Panc1 (cell line): ENCODE measurements around the gene JOSD2. TPM values are rescaled to one million over a fixed set of nuclear protein-coding genes. Genes with fewer than 3 reads are reported as not detected.

Experiments
- ATAC-seq: fragments of 200-7000 bp; cut with Tn5 transposase; 2 replicates; pipeline ENCODE4 v1.9.1; 2020; ENCODE audit warnings: mild to moderate bottlenecking, moderate library complexity
- BruUV-seq: library from RNA; stranded (reverse); fragments of 400-500 nt; replicated peaks from 2 replicates; lab custom pipeline; 2021; lab: Mats Ljungman, UMichigan
- CTCF ChIA-PET: fragments of 300-600 bp; sonication (Branson Sonifier 250); formaldehyde crosslinking; loops from one replicate; lab custom pipeline; 2022; ENCODE audit warnings: antibody characterized with exemption; lab: Charles Lee
- POLR2A ChIA-PET: fragments of 300-600 bp; sonication (Branson Sonifier 250); formaldehyde crosslinking; loops from one replicate; lab custom pipeline; 2022; ENCODE audit warnings: antibody characterized with exemption; lab: Charles Lee
- DNase-seq: peaks from one replicate; pipeline ENCODE4 v3.0.0-alpha.2; 2010; ENCODE audit warnings: low read depth, low spot score
- H3K27ac ChIP-seq: 2 replicates; pipeline ENCODE4 v1.5.1; 2011; ENCODE audit warnings: mild to moderate bottlenecking, low read length, inconsistent platforms
- H3K27me3 ChIP-seq: fragments of 200-500 bp; sonication (Bioruptor generic); 2 replicates; pipeline ENCODE4 v1.6.0; 2014; ENCODE audit warnings: low read length, inconsistent platforms; ENCODE audit not compliant: control insufficient read depth, insufficient read depth
- H3K36me3 ChIP-seq: fragments of 200-500 bp; sonication (Bioruptor generic); 2 replicates; pipeline ENCODE4 v1.5.1; 2014; ENCODE audit warnings: inconsistent platforms, mild to moderate bottlenecking, low read length, moderate library complexity; ENCODE audit not compliant: control insufficient read depth, insufficient read depth
- H3K4me1 ChIP-seq: 2 replicates; pipeline ENCODE4 v1.5.1; 2011; ENCODE audit warnings: inconsistent platforms, mild to moderate bottlenecking, low read length, moderate library complexity; ENCODE audit not compliant: control insufficient read depth, insufficient read depth
- H3K4me3 ChIP-seq, 2 experiments: 2 replicates each; pipeline ENCODE4 v1.5.1; 2011 to 2012; ENCODE audit warnings: low read depth in 2 of 2, low read length in 2 of 2, mild to moderate bottlenecking in 2 of 2, inconsistent platforms in 1 of 2, moderate library complexity in 1 of 2
- H3K9me3 ChIP-seq: fragments of 200-500 bp; sonication (Bioruptor generic); 2 replicates; pipeline ENCODE4 v1.5.1; 2014; ENCODE audit warnings: low read depth, mild to moderate bottlenecking, inconsistent platforms, low read length, moderate library complexity; ENCODE audit not compliant: control insufficient read depth, insufficient read depth
- POLR2AphosphoS5 ChIP-seq: IDR thresholded peaks from 2 replicates; pipeline ENCODE4 v1.6.1; 2012; ENCODE audit warnings: mild to moderate bottlenecking, low read depth, low read length, moderate library complexity
- SIN3A ChIP-seq: IDR thresholded peaks from 2 replicates; pipeline ENCODE4 v1.6.1; 2012; ENCODE audit warnings: low read depth, mild to moderate bottlenecking, low read length, moderate library complexity, borderline replicate concordance; ENCODE audit not compliant: insufficient read depth
- TCF7L2 ChIP-seq: IDR thresholded peaks from 2 replicates; pipeline ENCODE4 v1.6.1; 2011; ENCODE audit warnings: mild to moderate bottlenecking, low read depth, low read length, inconsistent platforms
- in situ Hi-C: cut with HindIII; loops from 2 replicates; pipeline ENCODE4 v1.10.0; 2016; ENCODE audit warnings: low sequenced_read_pairs, low pct_unique_long_range_greater_than_20kb
- intact Hi-C: fragments of 100-400 bp; cut with micrococcal nuclease; formaldehyde crosslinking; loops from one replicate; pipeline ENCODE4 v1.10.0; 2022; ENCODE audit not compliant: unreplicated experiment
- total RNA-seq: library from RNA; stranded (reverse); gene quantifications from one replicate; pipeline ENCODE4 v1.2.1, GENCODE V29; 2021; ENCODE audit not compliant: unreplicated experiment
- TF ChIP-seq, protein P1 (sequence below): fragments of 450-650 bp; IDR thresholded peaks from 2 replicates; pipeline ENCODE4 v1.5.1; 2017; ENCODE audit warnings: mild to moderate bottlenecking
- TF ChIP-seq, protein P2 (sequence below), 2 experiments: IDR thresholded peaks; 2 replicates each; pipeline ENCODE4 v1.6.1; 2011 to 2012; ENCODE audit warnings: low read depth in 2 of 2, control low read depth in 1 of 2, low read length in 1 of 2, mild to moderate bottlenecking in 1 of 2, moderate library complexity in 1 of 2; ENCODE audit not compliant: insufficient read depth in 1 of 2

JOSD2 gene
- total RNA-seq, 1 experiment from 2014 or later: 51.8 TPM

DNA sequence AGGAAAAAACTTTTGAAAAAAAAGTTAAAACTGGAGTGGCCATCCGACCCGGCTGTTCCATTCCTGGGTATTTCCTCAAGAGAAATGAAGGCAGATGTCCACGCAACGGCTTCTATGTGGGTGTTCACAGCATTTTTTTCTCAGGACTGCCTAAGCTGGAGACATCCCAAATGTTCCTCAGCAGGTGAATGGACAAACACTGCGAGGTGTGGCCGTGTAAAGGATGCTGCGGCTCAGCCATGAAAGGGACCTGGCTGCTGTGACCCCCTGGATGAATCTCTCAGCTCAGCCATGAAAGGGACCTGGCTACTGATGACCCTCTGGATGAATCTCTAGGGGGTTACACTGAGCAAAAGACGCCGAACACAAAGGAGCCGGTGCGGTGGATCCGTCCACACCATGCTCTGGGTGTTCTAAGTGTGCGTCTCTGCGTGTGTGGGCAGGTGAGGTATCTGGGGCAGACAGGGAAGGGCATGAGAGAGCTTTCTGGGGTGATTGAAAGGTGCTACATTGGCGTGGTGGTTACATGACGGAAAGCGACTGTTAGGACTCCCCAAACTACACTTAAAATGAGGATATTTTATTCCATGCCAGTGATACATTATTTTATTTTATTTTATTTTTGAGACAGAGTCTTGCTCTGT, 10.0 kb upstream of the JOSD2 start:
- DNase-seq: no peak
- H3K27ac ChIP-seq: no peak overlapping the region
- H3K4me3 ChIP-seq: no peak overlapping the region
- no peaks in the 10 kb centered on the region for H3K36me3 ChIP-seq
- no TSS peak for BruUV-seq
- TF ChIP-seq, protein P1, sequence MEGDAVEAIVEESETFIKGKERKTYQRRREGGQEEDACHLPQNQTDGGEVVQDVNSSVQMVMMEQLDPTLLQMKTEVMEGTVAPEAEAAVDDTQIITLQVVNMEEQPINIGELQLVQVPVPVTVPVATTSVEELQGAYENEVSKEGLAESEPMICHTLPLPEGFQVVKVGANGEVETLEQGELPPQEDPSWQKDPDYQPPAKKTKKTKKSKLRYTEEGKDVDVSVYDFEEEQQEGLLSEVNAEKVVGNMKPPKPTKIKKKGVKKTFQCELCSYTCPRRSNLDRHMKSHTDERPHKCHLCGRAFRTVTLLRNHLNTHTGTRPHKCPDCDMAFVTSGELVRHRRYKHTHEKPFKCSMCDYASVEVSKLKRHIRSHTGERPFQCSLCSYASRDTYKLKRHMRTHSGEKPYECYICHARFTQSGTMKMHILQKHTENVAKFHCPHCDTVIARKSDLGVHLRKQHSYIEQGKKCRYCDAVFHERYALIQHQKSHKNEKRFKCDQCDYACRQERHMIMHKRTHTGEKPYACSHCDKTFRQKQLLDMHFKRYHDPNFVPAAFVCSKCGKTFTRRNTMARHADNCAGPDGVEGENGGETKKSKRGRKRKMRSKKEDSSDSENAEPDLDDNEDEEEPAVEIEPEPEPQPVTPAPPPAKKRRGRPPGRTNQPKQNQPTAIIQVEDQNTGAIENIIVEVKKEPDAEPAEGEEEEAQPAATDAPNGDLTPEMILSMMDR: no peak
- TF ChIP-seq TCF7L2: no peak
- no peak for TF ChIP-seq POLR2AphosphoS5
- TF ChIP-seq, protein P2, sequence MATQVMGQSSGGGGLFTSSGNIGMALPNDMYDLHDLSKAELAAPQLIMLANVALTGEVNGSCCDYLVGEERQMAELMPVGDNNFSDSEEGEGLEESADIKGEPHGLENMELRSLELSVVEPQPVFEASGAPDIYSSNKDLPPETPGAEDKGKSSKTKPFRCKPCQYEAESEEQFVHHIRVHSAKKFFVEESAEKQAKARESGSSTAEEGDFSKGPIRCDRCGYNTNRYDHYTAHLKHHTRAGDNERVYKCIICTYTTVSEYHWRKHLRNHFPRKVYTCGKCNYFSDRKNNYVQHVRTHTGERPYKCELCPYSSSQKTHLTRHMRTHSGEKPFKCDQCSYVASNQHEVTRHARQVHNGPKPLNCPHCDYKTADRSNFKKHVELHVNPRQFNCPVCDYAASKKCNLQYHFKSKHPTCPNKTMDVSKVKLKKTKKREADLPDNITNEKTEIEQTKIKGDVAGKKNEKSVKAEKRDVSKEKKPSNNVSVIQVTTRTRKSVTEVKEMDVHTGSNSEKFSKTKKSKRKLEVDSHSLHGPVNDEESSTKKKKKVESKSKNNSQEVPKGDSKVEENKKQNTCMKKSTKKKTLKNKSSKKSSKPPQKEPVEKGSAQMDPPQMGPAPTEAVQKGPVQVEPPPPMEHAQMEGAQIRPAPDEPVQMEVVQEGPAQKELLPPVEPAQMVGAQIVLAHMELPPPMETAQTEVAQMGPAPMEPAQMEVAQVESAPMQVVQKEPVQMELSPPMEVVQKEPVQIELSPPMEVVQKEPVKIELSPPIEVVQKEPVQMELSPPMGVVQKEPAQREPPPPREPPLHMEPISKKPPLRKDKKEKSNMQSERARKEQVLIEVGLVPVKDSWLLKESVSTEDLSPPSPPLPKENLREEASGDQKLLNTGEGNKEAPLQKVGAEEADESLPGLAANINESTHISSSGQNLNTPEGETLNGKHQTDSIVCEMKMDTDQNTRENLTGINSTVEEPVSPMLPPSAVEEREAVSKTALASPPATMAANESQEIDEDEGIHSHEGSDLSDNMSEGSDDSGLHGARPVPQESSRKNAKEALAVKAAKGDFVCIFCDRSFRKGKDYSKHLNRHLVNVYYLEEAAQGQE (IDR thresholded peaks at IDR 0.05; ENCODE audit: insufficient read depth in 1 of 2, low read depth in 2 of 2, low read length in 1 of 2): no peak
- no peak for TF ChIP-seq SIN3A
- ATAC-seq: no peak
- ChIA-PET POLR2A (no interaction called here), CTCF (no interaction called here)
- in situ Hi-C loops: no loop called here
- intact Hi-C loops: no loop called here
- no peaks in the 10 kb centered on the region for H3K27me3 ChIP-seq
- no peaks in the 10 kb centered on the region for H3K9me3 ChIP-seq
- no peaks in the 10 kb centered on the region for H3K4me1 ChIP-seq

GRCh38 chr19:50519006-50519575, 8.1 kb upstream of the JOSD2 start:
- Histone ChIP-seq H3K4me1 (no peaks in the 10 kb centered on the region), H3K27ac (no peak overlapping the region), H3K27me3 (no peaks in the 10 kb centered on the region), H3K4me3 (no peak overlapping the region), H3K9me3 (no peaks in the 10 kb centered on the region), H3K36me3 (no peaks in the 10 kb centered on the region)
- intact Hi-C loops (no loop called here), in situ Hi-C loops (no loop called here)
- POLR2A ChIA-PET: no interaction called here
- DNase-seq (no peak), ATAC-seq (no peak)
- TF ChIP-seq SIN3A (no peak), POLR2AphosphoS5 (no peak), TCF7L2 (no peak)
- TF ChIP-seq, protein P2 (IDR thresholded peaks at IDR 0.05; ENCODE audit: insufficient read depth in 1 of 2, low read depth in 2 of 2, low read length in 1 of 2): no peak
- TF ChIP-seq, protein P1: no peak
- CTCF ChIA-PET: interaction anchor here (0.5 to 0.7 kb wide), 3 partner anchors 18 to 162 kb away, joined by 3 read pairs; no protein-coding TSS in a partner anchor
- BruUV-seq: no TSS peak
